ENCODE measurements around the gene L2HGDH.

GRCh38 chr14:50319721-50320120 is 7.7 kb upstream of the L2HGDH start:
- no peak for TF ChIP-seq EZH2 (optimal IDR thresholded peaks at IDR 0.05; ENCODE audit: low read depth, low read length)
- no peak for TF ChIP-seq CTCF (IDR thresholded peaks at IDR 0.05; ENCODE audit: low read length)
- no peak for TF ChIP-seq EZH2phosphoT487 (IDR thresholded peaks at IDR 0.05; ENCODE audit: low read length)

Measured in MM.1S (cell line).